Mesendoderm (in vitro differentiated cells): ENCODE data around the gene CSTF2T.

Experiments used
- DNase-seq: peaks from one replicate; pipeline ENCODE4 v3.0.0; 2013
- H2AK5ac ChIP-seq: 2 replicates; pipeline ENCODE4 v1.6.1; 2013; ENCODE audit warnings: low read length, inconsistent platforms
- H2BK120ac ChIP-seq: 2 replicates; pipeline ENCODE4 v1.6.1; 2013; ENCODE audit warnings: low read depth, mild to moderate bottlenecking, low read length, moderate library complexity, mixed read lengths
- H2BK15ac ChIP-seq: replicated peaks from 2 replicates; pipeline ENCODE4 v1.6.1; 2013; ENCODE audit warnings: low read depth, mild to moderate bottlenecking, moderate library complexity
- H2BK5ac ChIP-seq: 2 replicates; pipeline ENCODE4 v1.6.1; 2013; ENCODE audit warnings: low read length, inconsistent platforms
- H3K18ac ChIP-seq: 2 replicates; pipeline ENCODE4 v1.6.1; 2013; ENCODE audit warnings: mild to moderate bottlenecking, low read length, mixed read lengths
- H3K23ac ChIP-seq: one replicate; pipeline ENCODE4 v1.6.1; 2013; ENCODE audit warnings: low read length
- H3K27ac ChIP-seq: 2 replicates; pipeline ENCODE4 v1.5.1; 2013; ENCODE audit warnings: low read depth, mild to moderate bottlenecking, inconsistent platforms, low read length, moderate library complexity
- H3K27me3 ChIP-seq: 2 replicates; pipeline ENCODE4 v1.6.1; 2013; ENCODE audit warnings: low read length, control low read depth, mild to moderate bottlenecking, inconsistent platforms; ENCODE audit not compliant: insufficient read depth, poor library complexity
- H3K36me3 ChIP-seq: 2 replicates; pipeline ENCODE4 v1.6.1; 2013; ENCODE audit warnings: low read length, inconsistent platforms; ENCODE audit not compliant: control insufficient read depth, insufficient read depth
- H3K4ac ChIP-seq: one replicate; pipeline ENCODE4 v1.6.1; 2013; ENCODE audit warnings: low read depth, mild to moderate bottlenecking, low read length, moderate library complexity
- H3K4me1 ChIP-seq: 2 replicates; pipeline ENCODE4 v1.6.1; 2013; ENCODE audit warnings: low read depth, low read length, inconsistent platforms; ENCODE audit not compliant: control insufficient read depth
- H3K4me2 ChIP-seq: 2 replicates; pipeline ENCODE4 v1.6.1; 2013; ENCODE audit warnings: low read length
- H3K4me3 ChIP-seq: 2 replicates; pipeline ENCODE4 v1.5.1; 2013; ENCODE audit warnings: mild to moderate bottlenecking, low read length
- H3K56ac ChIP-seq: one replicate; pipeline ENCODE4 v1.6.1; 2013; ENCODE audit warnings: low read length
- H3K79me1 ChIP-seq: 2 replicates; pipeline ENCODE4 v1.6.1; 2013; ENCODE audit warnings: low read length, inconsistent platforms
- H3K79me2 ChIP-seq: 2 replicates; pipeline ENCODE4 v1.6.1; 2013; ENCODE audit warnings: mild to moderate bottlenecking, low read length; ENCODE audit not compliant: control insufficient read depth, insufficient read depth
- H3K9ac ChIP-seq: 2 replicates; pipeline ENCODE4 v1.6.1; 2013; ENCODE audit warnings: low read length, inconsistent platforms
- H4K5ac ChIP-seq: one replicate; pipeline ENCODE4 v1.6.1; 2013; ENCODE audit warnings: low read length
- H4K8ac ChIP-seq: one replicate; pipeline ENCODE4 v1.6.1; 2013; ENCODE audit warnings: low read depth, mild to moderate bottlenecking, control low read depth, low read length, moderate library complexity
- WGBS: extraction: QIAGEN DNeasy Blood & Tissue Kit; methylation state at CpG from one replicate; pipeline ENCODE4 v1.1.7; 2013; ENCODE audit warnings: low lambda C conversion rate, missing lambda C conversion rate; ENCODE audit not compliant: insufficient coverage; ENCODE audit errors: extremely low coverage; 5-methylcytosine and 5-hydroxymethylcytosine counted together

The CSTF2T gene

GRCh38 chr10:51705774-51706173, 6.4 kb upstream of the CSTF2T start:
- Histone ChIP-seq H3K9ac (no peak overlapping the region), H3K36me3 (no peaks in the 10 kb centered on the region), H3K4me3 (no peak overlapping the region), H3K23ac (no peak overlapping the region), H4K8ac (no peak overlapping the region), H3K4me1 (no peaks in the 10 kb centered on the region), H3K4me2 (no peak overlapping the region), H3K27me3 (no peaks in the 10 kb centered on the region), H3K27ac (no peak overlapping the region), H3K79me2 (no peaks in the 10 kb centered on the region), H3K79me1 (no peaks in the 10 kb centered on the region), H2BK15ac (no peak overlapping the region), H2BK5ac (no peak overlapping the region), H3K4ac (no peak overlapping the region), H3K18ac (no peak overlapping the region), H2AK5ac (no peak overlapping the region), H3K56ac (no peak overlapping the region), H2BK120ac (no peak overlapping the region), H4K5ac (no peak overlapping the region)
- WGBS, result no CpG with 5 or more reads among the region's 3 CpGs
- no peak for DNase-seq

- peak; percentile 58 for DNase-seq
- peak overlapping the region; percentile 83 for H3K18ac ChIP-seq
- WGBS, result 90% methylated on average over 2 of the region's 12 CpGs
Measured at GRCh38 chr10:51700228-51700817, 928 bp upstream of the CSTF2T start.

GRCh38 chr10:51699145-51699474, 285 bp downstream of the CSTF2T start:
- H3K27ac ChIP-seq, result no peak overlapping the region
- H3K4ac ChIP-seq, result no peak overlapping the region

More at GRCh38 chr10:51700228-51700817, 928 bp upstream of the CSTF2T start:
- H2BK15ac ChIP-seq, result no peak overlapping the region
- peak overlapping the region; percentile 13 for H3K4me2 ChIP-seq
- peaks cover 13% of the 10 kb centered on the region for H3K79me1 ChIP-seq
- H3K36me3 ChIP-seq, result no peaks in the 10 kb centered on the region
- H4K8ac ChIP-seq, result no peak overlapping the region
- H2BK5ac ChIP-seq, result no peak overlapping the region
- H2AK5ac ChIP-seq, result no peak overlapping the region
- no peak overlapping the region for H3K23ac ChIP-seq
- peak overlapping the region; percentile 67 for H3K56ac ChIP-seq
- H3K9ac ChIP-seq, result peak overlapping the region; percentile 49
- peaks cover 20% of the 10 kb centered on the region for H3K79me2 ChIP-seq
- H3K4me3 ChIP-seq, result no peak overlapping the region
- H3K4ac ChIP-seq, result peak overlapping the region; percentile 66
- no peaks in the 10 kb centered on the region for H3K27me3 ChIP-seq
- peak overlapping the region; percentile 51 for H2BK120ac ChIP-seq
- H3K4me1 ChIP-seq, result peaks cover 6% of the 10 kb centered on the region
- H4K5ac ChIP-seq, result no peak overlapping the region
- H3K27ac ChIP-seq, result no peak overlapping the region

GRCh38 chr10:51698473-51699063, 827 bp downstream of the CSTF2T start:
- H3K27ac ChIP-seq, result no peak overlapping the region
- H3K4ac ChIP-seq, result no peak overlapping the region
- peak overlapping the region; percentile 73 for H3K4me2 ChIP-seq
- H3K27me3 ChIP-seq, result no peaks in the 10 kb centered on the region
- no peak overlapping the region for H2BK5ac ChIP-seq
- H2BK120ac ChIP-seq, result no peak overlapping the region
- peak overlapping the region; percentile 79 for H3K9ac ChIP-seq
- no peak overlapping the region for H4K8ac ChIP-seq
- peaks cover 13% of the 10 kb centered on the region for H3K79me1 ChIP-seq
- H3K79me2 ChIP-seq, result peaks cover 20% of the 10 kb centered on the region
- no peak overlapping the region for H4K5ac ChIP-seq
- WGBS, result no CpG with 5 or more reads among the region's 8 CpGs
- H3K36me3 ChIP-seq, result no peaks in the 10 kb centered on the region
- H3K4me1 ChIP-seq, result peaks cover 6% of the 10 kb centered on the region
- no peak overlapping the region for H2AK5ac ChIP-seq
- no peak overlapping the region for H3K23ac ChIP-seq
- peak overlapping the region; percentile 82 for H3K4me3 ChIP-seq
- DNase-seq, result peak; percentile 27
- H3K18ac ChIP-seq, result no peak overlapping the region
- H2BK15ac ChIP-seq, result no peak overlapping the region
- H3K56ac ChIP-seq, result peak overlapping the region; percentile 97

More at GRCh38 chr10:51699145-51699474, 285 bp downstream of the CSTF2T start:
- H3K23ac ChIP-seq, result no peak overlapping the region
- peak overlapping the region; percentile 97 for H3K56ac ChIP-seq
- peak overlapping the region; percentile 79 for H3K9ac ChIP-seq
- no peak overlapping the region for H2AK5ac ChIP-seq
- peak overlapping the region; percentile 82 for H3K4me3 ChIP-seq
- no peaks in the 10 kb centered on the region for H3K27me3 ChIP-seq
- peak overlapping the region; percentile 73 for H3K4me2 ChIP-seq
- H4K8ac ChIP-seq, result no peak overlapping the region
- H4K5ac ChIP-seq, result no peak overlapping the region
- no peak for DNase-seq
- no peak overlapping the region for H2BK120ac ChIP-seq
- H3K79me2 ChIP-seq, result peaks cover 20% of the 10 kb centered on the region
- no peaks in the 10 kb centered on the region for H3K36me3 ChIP-seq
- H3K79me1 ChIP-seq, result peaks cover 13% of the 10 kb centered on the region
- H2BK15ac ChIP-seq, result no peak overlapping the region
- H2BK5ac ChIP-seq, result no peak overlapping the region
- H3K4me1 ChIP-seq, result peaks cover 6% of the 10 kb centered on the region
- WGBS, result no CpG with 5 or more reads among the region's 14 CpGs
- no peak overlapping the region for H3K18ac ChIP-seq

GRCh38 chr10:51696251-51696650, 3.1 kb downstream of the CSTF2T start:
- Histone ChIP-seq H3K4me2 (no peak overlapping the region), H3K36me3 (no peaks in the 10 kb centered on the region), H3K79me1 (peaks cover 13% of the 10 kb centered on the region), H4K8ac (no peak overlapping the region), H3K4me1 (peaks cover 6% of the 10 kb centered on the region), H3K27ac (no peak overlapping the region), H3K4ac (no peak overlapping the region), H3K27me3 (no peaks in the 10 kb centered on the region), H3K4me3 (no peak overlapping the region), H3K79me2 (peaks cover 20% of the 10 kb centered on the region), H3K18ac (no peak overlapping the region), H4K5ac (no peak overlapping the region), H2AK5ac (no peak overlapping the region), H3K56ac (no peak overlapping the region), H2BK120ac (no peak overlapping the region), H3K23ac (no peak overlapping the region), H2BK5ac (no peak overlapping the region), H2BK15ac (no peak overlapping the region), H3K9ac (no peak overlapping the region)
- WGBS, result no CpG with 5 or more reads among the region's 1 CpG
- no peak for DNase-seq
